ENCODE results near the gene EPX.

GRCh38 chr17:58170622-58171021, 21.9 kb upstream of the EPX start:
- TF ChIP-seq, protein P1, sequence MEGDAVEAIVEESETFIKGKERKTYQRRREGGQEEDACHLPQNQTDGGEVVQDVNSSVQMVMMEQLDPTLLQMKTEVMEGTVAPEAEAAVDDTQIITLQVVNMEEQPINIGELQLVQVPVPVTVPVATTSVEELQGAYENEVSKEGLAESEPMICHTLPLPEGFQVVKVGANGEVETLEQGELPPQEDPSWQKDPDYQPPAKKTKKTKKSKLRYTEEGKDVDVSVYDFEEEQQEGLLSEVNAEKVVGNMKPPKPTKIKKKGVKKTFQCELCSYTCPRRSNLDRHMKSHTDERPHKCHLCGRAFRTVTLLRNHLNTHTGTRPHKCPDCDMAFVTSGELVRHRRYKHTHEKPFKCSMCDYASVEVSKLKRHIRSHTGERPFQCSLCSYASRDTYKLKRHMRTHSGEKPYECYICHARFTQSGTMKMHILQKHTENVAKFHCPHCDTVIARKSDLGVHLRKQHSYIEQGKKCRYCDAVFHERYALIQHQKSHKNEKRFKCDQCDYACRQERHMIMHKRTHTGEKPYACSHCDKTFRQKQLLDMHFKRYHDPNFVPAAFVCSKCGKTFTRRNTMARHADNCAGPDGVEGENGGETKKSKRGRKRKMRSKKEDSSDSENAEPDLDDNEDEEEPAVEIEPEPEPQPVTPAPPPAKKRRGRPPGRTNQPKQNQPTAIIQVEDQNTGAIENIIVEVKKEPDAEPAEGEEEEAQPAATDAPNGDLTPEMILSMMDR (IDR thresholded peaks at IDR 0.05), result no peak
- TF ChIP-seq POLR2A (IDR thresholded peaks at IDR 0.05) (no peak), EP300 (IDR thresholded peaks at IDR 0.05) (no peak), POLR2AphosphoS5 (IDR thresholded peaks at IDR 0.05) (no peak)
